ENCODE data around the gene LPAR6.

DNA sequence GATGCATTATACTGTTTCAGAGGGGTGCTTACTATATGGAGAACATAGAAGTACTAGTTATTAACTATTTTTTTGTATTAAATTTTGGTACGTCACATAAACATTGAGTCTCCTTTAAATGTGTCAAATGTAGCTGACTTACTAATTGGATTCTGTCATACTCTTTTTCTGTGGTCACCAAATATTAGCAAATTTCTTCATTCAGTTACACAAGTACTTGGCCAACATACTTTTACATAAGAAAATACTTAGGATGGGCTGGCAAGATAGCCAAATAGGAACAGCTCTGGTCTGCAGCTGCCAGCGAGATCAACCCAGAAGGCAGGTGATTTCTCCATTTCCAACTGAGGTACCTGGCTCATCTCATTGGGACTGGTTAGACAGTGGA, 19.2 kb downstream of the LPAR6 start:
- no peak for TF ChIP-seq ZSCAN18 (CRISPR knock-in tag; IDR thresholded peaks at IDR 0.05)
- TF ChIP-seq, protein P1, sequence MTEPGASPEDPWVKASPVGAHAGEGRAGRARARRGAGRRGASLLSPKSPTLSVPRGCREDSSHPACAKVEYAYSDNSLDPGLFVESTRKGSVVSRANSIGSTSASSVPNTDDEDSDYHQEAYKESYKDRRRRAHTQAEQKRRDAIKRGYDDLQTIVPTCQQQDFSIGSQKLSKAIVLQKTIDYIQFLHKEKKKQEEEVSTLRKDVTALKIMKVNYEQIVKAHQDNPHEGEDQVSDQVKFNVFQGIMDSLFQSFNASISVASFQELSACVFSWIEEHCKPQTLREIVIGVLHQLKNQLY (CRISPR knock-in tag; IDR thresholded peaks at IDR 0.05), result no peak
- TF ChIP-seq, protein P2, sequence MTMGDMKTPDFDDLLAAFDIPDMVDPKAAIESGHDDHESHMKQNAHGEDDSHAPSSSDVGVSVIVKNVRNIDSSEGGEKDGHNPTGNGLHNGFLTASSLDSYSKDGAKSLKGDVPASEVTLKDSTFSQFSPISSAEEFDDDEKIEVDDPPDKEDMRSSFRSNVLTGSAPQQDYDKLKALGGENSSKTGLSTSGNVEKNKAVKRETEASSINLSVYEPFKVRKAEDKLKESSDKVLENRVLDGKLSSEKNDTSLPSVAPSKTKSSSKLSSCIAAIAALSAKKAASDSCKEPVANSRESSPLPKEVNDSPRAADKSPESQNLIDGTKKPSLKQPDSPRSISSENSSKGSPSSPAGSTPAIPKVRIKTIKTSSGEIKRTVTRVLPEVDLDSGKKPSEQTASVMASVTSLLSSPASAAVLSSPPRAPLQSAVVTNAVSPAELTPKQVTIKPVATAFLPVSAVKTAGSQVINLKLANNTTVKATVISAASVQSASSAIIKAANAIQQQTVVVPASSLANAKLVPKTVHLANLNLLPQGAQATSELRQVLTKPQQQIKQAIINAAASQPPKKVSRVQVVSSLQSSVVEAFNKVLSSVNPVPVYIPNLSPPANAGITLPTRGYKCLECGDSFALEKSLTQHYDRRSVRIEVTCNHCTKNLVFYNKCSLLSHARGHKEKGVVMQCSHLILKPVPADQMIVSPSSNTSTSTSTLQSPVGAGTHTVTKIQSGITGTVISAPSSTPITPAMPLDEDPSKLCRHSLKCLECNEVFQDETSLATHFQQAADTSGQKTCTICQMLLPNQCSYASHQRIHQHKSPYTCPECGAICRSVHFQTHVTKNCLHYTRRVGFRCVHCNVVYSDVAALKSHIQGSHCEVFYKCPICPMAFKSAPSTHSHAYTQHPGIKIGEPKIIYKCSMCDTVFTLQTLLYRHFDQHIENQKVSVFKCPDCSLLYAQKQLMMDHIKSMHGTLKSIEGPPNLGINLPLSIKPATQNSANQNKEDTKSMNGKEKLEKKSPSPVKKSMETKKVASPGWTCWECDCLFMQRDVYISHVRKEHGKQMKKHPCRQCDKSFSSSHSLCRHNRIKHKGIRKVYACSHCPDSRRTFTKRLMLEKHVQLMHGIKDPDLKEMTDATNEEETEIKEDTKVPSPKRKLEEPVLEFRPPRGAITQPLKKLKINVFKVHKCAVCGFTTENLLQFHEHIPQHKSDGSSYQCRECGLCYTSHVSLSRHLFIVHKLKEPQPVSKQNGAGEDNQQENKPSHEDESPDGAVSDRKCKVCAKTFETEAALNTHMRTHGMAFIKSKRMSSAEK (CRISPR knock-in tag; IDR thresholded peaks at IDR 0.05; ENCODE audit: borderline replicate concordance), result no peak
- TF ChIP-seq, protein P3, sequence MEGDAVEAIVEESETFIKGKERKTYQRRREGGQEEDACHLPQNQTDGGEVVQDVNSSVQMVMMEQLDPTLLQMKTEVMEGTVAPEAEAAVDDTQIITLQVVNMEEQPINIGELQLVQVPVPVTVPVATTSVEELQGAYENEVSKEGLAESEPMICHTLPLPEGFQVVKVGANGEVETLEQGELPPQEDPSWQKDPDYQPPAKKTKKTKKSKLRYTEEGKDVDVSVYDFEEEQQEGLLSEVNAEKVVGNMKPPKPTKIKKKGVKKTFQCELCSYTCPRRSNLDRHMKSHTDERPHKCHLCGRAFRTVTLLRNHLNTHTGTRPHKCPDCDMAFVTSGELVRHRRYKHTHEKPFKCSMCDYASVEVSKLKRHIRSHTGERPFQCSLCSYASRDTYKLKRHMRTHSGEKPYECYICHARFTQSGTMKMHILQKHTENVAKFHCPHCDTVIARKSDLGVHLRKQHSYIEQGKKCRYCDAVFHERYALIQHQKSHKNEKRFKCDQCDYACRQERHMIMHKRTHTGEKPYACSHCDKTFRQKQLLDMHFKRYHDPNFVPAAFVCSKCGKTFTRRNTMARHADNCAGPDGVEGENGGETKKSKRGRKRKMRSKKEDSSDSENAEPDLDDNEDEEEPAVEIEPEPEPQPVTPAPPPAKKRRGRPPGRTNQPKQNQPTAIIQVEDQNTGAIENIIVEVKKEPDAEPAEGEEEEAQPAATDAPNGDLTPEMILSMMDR (IDR thresholded peaks at IDR 0.05), result no peak
- TF ChIP-seq JUN (CRISPR knock-in tag; IDR thresholded peaks at IDR 0.05), result no peak
- TF ChIP-seq SOX15 (CRISPR knock-in tag; IDR thresholded peaks at IDR 0.05), result no peak
- TF ChIP-seq, protein P4, sequence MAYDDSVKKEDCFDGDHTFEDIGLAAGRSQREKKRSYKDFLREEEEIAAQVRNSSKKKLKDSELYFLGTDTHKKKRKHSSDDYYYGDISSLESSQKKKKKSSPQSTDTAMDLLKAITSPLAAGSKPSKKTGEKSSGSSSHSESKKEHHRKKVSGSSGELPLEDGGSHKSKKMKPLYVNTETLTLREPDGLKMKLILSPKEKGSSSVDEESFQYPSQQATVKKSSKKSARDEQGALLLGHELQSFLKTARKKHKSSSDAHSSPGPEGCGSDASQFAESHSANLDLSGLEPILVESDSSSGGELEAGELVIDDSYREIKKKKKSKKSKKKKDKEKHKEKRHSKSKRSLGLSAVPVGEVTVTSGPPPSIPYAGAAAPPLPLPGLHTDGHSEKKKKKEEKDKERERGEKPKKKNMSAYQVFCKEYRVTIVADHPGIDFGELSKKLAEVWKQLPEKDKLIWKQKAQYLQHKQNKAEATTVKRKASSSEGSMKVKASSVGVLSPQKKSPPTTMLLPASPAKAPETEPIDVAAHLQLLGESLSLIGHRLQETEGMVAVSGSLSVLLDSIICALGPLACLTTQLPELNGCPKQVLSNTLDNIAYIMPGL (CRISPR knock-in tag; IDR thresholded peaks at IDR 0.05), result no peak
- TF ChIP-seq MAX (CRISPR knock-in tag; IDR thresholded peaks at IDR 0.05), result no peak
- TF ChIP-seq ZNF423 (CRISPR knock-in tag; IDR thresholded peaks at IDR 0.05), result no peak
- TF ChIP-seq STAT6 (CRISPR knock-in tag; conservative IDR thresholded peaks at IDR 0.05; ENCODE audit: low read depth), result no peak
- TF ChIP-seq ETV6 (CRISPR knock-in tag; IDR thresholded peaks at IDR 0.05), result no peak
- TF ChIP-seq, protein P5, sequence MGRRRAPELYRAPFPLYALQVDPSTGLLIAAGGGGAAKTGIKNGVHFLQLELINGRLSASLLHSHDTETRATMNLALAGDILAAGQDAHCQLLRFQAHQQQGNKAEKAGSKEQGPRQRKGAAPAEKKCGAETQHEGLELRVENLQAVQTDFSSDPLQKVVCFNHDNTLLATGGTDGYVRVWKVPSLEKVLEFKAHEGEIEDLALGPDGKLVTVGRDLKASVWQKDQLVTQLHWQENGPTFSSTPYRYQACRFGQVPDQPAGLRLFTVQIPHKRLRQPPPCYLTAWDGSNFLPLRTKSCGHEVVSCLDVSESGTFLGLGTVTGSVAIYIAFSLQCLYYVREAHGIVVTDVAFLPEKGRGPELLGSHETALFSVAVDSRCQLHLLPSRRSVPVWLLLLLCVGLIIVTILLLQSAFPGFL (CRISPR knock-in tag; IDR thresholded peaks at IDR 0.05; ENCODE audit: borderline replicate concordance), result no peak

Data from WTC11 (cell line).